Upper lobe of left lung (tissue), 4 donors: ENCODE measurements around the gene DYNC1LI1.
"Not testable (repeated sequence)": the region's sequence is repeated elsewhere in the genome, so short reads cannot be mapped to it uniquely, and the experiment has no call there.

Source experiments
- EP300 ChIP-seq, 4 donors: sonication (generic); formaldehyde crosslinking; IDR thresholded peaks; one replicate each; pipeline ENCODE4 v1.5.1; 2017; ENCODE audit warnings: antibody characterized with exemption in 4 of 4, control low read depth in 2 of 4
- POLR2A ChIP-seq, 4 donors: fragments of 450-650 bp; IDR thresholded peaks; one replicate each; pipeline ENCODE4 v1.5.1; 2016 to 2017; ENCODE audit warnings: antibody characterized with exemption in 4 of 4, mild to moderate bottlenecking in 2 of 4
- TF ChIP-seq, protein P1 (sequence below), 6 experiments: fragments of 450-650 bp in 4 of 6; fragments of 200-600 bp in 2 of 6; sonication (generic) in 2 of 6; IDR thresholded peaks; one replicate each; pipeline ENCODE4 v1.5.1; 2016 to 2019; ENCODE audit warnings: antibody characterized with exemption in 6 of 6

DNA sequence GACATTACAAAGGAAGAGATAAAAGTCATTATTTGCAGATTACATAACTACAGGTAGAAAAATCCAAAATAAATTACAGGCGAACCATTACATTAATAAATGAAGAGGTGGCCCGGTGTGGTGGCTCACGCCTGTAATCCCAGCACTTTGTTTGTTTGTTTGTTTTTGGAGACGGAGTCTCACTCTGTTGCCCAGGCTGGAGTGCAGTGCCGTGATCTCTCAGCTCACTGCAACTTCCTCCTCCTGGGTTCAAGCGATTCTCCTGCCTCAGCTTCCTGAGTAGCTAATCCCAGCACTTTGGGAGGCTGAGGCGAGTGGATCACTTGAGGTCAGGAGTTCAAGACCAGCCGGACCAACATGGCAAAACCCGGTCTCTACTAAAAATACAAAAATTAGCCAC, 53.9 kb downstream of the DYNC1LI1 start:
- TF ChIP-seq, protein P1, sequence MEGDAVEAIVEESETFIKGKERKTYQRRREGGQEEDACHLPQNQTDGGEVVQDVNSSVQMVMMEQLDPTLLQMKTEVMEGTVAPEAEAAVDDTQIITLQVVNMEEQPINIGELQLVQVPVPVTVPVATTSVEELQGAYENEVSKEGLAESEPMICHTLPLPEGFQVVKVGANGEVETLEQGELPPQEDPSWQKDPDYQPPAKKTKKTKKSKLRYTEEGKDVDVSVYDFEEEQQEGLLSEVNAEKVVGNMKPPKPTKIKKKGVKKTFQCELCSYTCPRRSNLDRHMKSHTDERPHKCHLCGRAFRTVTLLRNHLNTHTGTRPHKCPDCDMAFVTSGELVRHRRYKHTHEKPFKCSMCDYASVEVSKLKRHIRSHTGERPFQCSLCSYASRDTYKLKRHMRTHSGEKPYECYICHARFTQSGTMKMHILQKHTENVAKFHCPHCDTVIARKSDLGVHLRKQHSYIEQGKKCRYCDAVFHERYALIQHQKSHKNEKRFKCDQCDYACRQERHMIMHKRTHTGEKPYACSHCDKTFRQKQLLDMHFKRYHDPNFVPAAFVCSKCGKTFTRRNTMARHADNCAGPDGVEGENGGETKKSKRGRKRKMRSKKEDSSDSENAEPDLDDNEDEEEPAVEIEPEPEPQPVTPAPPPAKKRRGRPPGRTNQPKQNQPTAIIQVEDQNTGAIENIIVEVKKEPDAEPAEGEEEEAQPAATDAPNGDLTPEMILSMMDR (IDR thresholded peaks at IDR 0.05) = not testable (repeated sequence)
- TF ChIP-seq POLR2A, EP300 (IDR thresholded peaks at IDR 0.05): not testable (repeated sequence)
